NOMO-1 treated with dmso at 0.1 percent for 144 hours (cell line): Measurements from ENCODE around the gene TBX19.
"Not testable (repeated sequence)": the region's sequence is repeated elsewhere in the genome, so short reads cannot be mapped to it uniquely, and the experiment has no call there.

Experiments used
- DNase-seq: peaks from one replicate; lab custom pipeline; 2025; ENCODE audit not compliant: unreplicated experiment; lab: John Stamatoyannopoulos, UW

Gene TBX19

GRCh38 chr1:168354335-168355269, 73.9 kb downstream of the TBX19 start:
- not testable (repeated sequence) for DNase-seq

GRCh38 chr1:168360151-168361021, 79.7 kb downstream of the TBX19 start:
- DNase-seq, result no peak

GRCh38 chr1:168361252-168361651, 80.6 kb downstream of the TBX19 start:
- no peak for DNase-seq

- DNase-seq, result no peak
These were observed 82.3 kb downstream of the TBX19 start for GRCh38 chr1:168362991-168363390.
